HG03575 (cell line): ENCODE results near the gene PPP1CA.
"Not testable (repeated sequence)": the region's sequence is repeated elsewhere in the genome, so short reads cannot be mapped to it uniquely, and the experiment has no call there.

Experiments used
- ATAC-seq: cut with Tn5 transposase; IDR thresholded peaks from one replicate; pipeline ENCODE4 v1.9.1; 2021; ENCODE audit not compliant: unreplicated experiment, insufficient number of reproducible peaks, low FRiP score; ENCODE audit errors: extremely low read depth

PPP1CA gene

DNA sequence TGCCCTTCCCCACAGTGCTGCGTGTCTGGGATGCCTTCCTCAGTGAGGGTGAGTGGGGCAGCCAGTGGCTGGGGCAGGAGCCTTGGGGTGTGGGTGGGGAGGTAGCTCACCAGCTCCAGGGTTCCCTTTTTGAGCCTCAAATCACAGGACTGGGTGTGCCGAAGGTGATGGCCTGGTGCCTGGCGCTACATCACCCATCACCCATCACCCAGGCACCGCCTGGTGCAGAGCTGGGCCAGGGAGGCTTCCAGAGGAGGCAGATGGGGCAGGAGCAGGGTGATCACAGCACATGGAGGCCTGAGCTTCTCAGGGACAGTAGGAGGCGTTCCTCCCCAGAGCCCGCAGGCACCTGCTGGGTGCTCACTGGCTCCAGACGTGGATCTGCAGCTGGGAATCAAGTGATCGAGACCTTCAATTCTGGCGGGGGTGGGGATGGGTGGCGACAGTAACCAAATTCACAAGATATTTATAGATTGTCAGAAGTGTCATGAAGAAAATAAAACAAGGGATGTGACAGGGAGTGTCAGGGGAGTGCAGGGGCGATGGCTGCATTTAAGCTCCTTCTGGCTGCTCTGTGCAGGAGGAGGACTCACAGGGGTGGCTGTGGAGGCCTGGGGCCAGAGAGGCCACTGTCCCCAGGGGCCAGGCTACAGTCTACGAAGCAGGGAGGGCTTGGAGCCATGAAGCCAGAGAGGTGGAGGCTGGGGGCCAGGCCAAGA is 5.5 kb upstream of the PPP1CA start:
- no peak for ATAC-seq

DNA sequence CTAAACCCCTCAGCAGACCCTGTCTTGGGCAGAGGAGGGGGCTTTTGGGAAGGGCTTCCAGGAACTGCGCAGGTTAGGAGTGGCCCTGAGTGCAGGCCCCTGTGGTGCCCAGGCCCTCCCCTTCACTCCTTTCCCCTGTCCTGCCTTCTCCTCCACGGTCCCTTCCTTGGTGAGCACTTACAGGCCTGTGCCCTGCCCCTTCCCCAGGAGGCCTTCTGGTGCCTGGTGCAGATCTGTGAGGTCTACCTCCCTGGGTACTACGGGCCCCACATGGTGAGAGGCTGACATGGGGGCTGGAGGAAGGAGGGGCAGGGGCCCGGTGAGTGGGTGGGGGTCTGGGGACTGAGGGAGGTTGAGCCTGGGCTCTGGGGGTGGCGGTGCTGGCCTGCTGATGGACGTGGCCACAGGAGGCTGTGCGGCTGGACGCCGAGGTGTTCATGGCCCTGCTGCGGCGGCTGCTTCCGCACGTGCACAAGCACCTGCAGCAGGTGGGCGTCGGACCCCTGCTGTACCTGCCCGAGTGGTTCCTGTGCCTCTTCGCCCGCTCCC is 4.8 kb upstream of the PPP1CA start:
- no peak for ATAC-seq

DNA sequence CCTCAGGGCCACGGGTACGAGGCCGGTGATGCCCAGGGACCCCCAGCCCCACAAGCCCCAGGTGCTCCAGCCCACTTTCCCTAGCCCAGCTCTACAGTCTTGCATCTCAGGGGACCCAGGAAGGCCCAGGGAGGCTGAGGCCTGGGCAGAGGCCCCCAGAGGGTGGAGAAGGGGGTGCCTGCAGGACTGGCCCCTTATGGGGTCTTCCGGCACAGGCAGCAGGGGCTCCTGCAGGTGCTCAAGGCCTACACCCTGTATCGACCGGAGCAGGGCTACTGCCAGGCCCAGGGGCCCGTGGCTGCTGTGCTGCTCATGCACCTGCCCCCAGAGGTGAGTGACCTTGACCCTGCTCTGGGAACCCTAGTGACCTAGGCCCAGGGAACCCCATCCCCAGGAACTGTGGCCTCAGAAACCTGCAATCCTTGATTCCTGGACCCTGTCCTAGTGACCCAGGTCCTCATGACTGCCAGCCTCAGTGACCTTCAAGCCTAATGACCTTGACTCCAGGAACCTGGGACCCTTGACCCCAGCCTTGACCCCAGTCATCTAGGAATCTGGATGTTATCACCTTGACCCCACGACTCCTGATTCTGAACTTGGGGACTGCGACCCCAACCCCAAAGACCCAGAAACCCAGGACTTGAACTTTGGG is 4.2 kb upstream of the PPP1CA start:
- no peak for ATAC-seq

DNA sequence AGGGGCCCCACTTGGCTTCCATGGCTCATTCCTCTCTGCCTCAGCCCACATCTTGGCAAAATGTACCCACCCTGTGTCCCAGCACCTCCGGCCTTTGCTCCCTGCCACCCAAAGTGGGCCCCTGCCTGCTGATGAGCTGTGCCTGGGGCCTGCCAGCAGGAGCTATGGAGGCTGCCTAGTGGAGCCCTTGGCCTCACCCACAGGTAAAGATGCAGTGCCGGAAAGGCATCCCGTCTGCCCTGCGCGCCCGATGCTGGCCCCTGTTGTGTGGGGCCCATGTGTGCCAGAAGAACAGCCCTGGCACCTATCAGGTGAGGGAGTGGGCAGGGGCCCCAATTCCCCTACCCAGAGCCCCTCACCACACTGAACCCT is 3.5 kb upstream of the PPP1CA start:
- no peak for ATAC-seq

DNA sequence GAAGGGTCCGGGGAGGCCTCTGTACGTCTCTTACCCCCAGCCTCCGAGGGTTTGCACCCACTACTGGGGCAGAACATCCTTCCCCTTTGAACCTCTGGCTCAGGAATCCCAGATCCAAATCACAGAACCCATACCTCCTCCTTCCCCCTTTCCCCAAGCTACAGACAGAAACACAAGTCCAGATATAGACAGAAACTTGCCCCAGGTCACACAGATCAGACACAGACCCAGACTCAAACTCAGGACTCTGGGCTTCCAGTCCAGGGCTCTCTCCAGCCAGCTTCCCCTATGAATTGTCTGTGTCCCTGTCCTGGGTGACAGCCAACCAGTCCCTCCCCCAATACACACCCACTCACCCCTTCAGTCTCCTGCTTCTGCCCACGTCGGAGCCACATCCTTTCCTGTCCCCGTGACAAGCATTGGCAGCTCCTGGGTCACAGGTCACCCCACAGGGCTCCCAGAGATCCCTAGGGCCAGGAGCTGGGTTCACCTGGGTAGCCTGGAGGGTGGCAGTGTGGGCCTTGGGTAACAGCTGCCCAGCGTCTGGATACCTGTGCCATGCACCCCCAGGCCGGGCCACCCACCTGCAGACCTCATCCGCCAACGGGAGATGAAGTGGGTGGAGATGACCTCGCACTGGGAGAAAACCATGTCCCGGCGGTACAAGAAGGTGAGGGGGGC is 3.0 kb upstream of the PPP1CA start:
- ATAC-seq: no peak

DNA sequence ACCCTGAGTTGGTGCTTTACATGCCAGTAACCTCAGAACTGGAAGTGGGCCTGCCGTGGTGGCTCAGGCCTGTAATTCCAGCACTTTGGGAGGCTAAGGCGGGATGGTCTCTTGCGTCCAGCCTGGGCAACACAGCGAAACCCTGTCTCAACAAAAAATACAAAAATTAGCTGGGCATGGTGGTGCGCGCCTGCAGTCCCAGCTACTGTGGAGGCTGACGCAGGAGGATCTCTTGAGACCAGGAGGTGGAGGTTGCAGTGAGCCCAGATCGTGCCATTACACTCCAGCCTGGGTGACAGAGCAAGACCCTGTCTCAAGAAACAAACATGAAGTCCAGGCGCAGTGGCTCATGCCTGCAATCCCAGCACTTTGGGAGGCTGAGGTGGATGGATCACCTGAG is 1.4 kb upstream of the PPP1CA start:
- ATAC-seq: not testable (repeated sequence)

DNA sequence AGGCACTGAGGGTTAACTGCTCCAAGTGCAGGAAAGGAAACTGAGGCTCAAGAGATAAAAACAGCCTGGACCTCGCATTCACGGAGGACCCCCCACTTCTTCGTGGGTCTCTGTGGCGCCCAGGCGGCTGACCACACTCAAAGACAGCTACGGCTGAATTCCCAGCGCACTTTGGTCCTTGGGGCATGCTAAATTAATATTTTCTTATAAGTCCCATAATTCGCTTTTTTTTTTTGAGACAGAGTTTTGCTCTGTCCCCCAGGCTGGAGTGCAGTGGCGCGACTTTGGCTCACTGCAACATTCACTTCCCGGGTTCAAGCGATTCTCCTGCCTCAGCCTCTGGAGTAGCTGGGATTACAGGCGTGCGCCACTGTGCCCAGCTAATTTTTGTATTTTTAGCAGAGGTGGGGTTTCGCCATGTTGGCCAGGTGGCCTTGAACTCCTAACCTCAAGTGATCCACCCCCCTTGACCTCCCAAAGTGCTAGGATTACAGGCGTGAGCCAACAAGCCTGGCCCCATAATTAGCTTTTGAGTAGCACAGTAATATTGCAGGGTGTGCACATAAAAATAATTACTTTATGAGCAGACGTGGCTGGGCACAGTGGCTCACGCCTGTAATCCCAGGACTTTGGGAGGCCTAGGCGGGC is 658 bp upstream of the PPP1CA start:
- ATAC-seq: not testable (repeated sequence)

DNA sequence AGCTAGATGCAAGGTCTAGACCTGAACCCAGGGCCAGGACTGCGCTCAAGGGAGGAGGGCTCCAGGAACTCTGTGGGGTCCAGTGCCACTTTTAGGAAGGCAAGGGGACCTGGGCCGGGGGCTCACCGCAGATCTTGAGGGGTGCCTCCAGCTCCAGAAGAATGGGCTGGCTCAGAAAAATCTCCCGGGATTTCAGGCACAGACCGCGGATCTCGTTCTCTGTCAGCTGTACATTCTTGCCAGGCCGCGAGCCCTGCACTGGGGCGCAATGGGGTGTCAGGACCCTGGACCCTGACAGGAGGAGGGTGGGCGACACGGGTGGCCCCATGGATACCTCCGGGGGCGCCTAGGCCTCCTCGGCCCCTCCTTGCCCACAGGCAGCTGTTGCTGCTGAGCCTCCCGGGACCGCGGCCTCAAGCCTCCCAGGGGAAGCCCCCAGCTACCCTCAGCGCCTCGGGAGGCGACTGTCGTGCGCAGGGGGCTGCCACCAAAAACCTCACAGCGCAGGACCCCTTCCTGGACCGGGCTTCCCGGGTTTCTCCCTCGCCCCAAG is 640 bp downstream of the PPP1CA start:
- ATAC-seq: no peak

DNA sequence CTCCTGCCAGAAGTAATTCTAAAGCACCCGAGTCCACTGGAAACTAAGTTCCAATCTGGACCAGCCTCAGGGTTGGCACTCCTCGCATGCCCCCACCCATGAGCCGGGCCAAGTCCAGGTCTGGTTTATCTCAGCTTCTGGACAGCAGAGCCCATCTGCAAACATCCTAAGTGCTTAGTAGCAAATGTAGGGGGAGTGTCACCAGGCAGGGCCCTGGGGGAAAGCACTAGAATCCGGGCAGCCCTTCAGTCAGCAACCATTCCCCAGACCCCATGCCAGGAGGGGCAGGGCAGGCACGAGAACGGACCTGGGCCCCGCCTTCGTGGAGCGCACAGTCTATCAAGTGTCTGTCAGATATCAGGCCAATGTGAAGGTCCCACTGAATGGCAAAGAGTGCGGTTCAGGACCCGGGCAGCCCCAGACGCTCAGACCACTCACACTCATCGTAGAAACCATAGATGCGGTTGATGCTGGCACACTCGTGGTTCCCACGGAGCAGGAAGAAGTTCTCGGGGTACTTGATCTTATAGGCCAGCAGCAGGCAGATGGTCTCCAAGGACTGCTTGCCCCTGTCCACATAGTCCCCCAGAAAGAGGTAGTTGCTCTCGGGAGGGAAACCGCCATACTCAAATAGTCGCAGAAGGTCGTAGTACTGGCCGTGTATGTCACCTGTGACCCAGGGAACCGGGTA is 1.3 kb downstream of the PPP1CA start:
- no peak for ATAC-seq

DNA sequence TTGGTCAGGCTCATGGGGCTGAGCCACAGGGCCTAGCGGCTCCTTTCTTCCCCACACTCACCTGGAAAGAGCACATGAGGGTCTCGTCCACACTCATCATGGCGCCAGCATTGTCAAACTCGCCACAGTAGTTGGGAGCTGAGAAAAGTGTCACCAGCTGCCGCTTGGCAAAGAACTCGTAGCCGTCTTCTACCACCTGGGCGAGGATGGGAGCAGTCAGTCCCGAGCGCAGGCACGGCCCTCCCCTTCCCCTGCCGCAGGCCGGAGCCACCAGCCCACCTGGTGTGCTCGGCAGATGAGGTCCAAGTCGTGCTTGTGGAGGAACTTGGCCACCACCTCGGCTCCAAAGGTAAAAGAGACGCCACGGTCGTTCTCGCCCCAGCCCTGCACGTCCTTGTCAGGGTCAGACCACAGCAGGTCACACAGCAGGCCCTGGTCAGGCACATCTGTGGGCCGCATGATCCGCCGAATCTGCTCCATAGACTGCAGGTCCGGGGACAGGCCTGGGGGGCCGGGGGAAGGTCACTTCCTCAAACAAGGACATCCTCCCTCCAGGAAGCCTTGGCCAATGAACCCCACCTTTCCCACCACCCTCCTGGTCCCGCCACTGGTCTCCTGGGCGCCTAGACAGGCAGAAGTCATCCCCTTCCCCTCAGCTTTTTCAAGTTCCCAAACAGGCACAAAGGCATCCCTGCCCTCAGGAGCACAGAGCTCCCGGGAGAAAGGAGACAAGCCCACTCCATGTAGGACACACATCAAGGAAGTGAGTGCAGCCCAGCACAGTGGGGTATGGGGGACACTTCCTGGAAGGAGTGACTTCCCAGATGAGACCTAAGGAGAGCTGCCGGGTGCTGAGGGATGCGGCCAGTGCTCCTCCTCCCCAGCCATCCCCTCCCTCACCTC is 2.7 kb downstream of the PPP1CA start:
- ATAC-seq: no peak

DNA sequence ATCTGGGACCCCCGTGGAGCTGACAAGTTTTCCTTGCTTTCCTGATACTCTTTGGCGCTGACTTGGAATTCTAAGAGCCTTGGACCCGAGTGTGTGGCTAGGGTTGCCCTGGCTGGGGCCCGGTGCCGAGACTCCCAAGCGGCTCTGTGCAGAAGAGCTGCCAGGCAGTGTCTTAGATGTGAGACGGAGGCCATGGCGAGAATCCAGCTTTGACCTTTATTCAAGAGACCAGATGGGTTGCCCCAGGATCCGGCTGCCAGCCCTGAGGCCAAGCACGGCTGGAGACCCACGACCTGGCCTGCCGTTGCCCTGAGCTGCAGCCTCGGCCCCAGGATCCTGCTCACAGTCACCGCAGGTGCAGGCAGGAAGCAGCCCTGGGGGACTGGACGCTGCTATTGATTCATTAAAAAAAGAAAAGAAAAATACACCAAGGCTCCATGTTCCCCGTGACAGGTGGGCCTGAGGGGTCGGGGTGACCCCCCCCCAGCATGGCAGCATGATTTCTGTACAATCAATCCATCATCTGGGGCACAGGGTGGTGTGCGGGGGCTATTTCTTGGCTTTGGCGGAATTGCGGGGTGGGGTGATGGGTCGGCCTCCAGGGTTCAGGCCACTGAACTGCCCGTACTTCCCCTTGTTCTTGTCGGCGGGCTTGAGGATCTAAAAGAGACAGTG is 3.5 kb downstream of the PPP1CA start:
- ATAC-seq: no peak

DNA sequence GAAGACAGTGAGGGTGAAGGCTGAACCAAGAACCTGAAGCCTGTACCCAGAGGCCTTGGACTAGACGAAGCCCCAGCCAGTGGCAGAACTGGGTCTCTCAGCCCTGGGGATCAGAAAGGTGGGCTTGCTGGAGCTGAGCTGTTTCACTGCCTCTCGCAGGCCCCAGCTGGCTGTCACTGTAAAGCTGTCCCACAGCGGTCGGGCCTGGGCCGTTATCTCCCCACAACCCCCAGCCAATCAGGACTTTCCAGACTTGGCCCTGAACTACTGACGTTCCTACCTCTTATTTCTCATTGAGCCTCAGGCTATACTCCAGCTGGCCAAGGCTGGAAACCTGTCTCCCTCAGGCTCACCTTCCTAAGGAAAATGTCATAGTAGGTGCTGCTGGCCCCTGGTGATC is 4.1 kb downstream of the PPP1CA start:
- no peak for ATAC-seq

DNA sequence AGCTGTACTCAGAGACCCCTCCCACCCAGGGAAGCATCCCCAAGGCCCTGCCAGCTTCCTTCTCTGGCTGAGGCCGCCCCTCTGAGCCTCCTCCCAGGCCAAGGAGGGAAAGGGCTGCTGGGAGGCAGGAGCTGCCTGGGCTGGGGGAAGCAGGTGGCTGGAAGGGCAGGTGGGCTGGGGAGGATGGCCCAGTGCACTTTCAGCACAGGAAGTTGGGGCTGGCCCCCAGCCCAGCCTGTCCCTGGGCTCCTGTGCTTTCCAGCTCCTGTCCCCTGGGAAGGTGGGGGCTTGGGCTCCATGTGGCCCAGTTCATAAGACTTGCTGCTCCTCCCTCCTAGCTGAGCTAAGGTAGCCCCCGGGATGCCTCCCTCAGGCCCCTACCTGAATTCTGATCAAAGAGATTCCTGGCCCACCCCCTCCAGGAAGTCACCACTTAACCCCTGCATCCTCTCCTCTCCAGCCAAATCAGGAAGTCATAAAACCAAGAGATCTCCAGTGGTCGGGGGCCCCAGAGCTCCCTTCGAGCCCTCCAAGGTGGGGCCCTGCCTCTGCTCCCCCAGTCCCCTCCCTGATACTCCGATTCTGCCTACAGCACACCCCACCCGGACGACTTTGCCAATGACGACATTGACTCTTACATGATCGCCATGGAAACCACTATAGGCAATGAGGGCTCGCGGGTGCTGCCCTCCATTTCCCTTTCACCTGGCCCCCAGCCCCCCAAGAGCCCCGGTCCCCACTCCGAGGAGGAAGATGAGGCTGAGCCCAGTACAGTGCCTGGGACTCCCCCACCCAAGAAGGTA is 4.9 kb downstream of the PPP1CA start:
- no peak for ATAC-seq

DNA sequence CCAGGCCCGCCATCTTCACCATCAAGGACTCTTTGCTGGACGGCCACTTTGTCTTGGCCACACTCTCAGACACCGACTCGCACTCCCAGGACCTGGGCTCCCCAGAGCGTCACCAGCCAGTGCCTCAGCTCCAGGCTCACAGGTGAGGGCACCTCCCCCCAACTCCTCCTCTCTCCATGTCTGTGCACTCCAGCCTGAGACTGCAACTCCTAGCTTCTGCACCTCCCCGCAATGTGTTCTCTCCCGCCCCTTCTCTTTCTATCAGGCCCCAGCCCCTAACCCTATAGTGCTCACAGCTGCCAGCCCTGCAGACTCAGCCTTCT is 5.4 kb downstream of the PPP1CA start:
- ATAC-seq: no peak

DNA sequence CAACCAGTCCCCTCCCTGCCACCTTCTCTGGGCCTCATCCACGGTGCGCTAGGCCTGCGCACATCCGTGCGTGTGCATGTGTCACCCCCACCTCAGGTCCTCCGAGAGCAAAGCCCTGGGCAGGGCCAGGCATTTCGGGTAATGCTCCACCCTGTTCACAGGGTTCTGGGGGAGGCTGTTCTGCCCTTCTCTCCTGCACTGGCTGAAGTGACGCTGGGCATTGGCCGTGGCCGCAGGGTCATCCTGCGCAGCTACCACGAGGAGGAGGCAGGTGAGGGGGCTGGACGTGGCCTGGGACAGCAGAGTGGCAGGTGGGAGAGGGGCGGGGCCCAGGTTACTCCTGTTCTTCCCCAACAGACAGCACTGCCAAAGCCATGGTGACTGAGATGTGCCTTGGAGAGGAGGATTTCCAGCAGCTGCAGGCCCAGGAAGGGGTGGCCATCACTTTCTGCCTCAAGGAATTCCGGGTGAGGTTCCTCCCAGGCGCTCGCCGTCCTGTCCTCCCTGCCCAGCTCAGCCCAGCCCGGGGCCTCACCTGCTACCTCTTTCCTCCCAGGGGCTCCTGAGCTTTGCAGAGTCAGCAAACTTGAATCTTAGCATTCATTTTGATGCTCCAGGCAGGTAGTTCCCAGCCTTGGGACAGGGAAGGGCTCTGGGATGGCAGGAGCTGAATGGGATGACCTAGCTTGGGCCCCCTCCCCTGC is 6.0 kb downstream of the PPP1CA start:
- ATAC-seq: no peak

DNA sequence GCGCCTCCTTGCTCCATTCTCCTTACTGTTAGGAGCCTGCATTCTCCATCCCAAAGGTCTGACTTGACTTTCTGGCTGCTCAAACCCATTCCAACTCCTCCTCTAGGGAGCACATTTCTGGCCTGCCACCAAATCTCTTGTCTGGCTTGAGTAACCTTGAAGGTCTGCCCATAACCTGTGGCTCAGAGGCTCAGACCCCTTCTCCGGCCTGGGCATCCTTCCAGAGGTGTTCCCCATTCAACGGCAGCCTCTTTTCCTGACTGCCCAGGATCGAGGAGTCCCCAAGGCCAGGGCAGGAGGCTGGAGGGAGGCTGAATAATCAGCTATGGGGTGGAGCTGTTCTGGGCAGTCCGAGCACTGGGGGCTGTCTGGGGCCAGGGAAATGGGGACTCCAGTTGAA is 7.7 kb downstream of the PPP1CA start:
- no peak for ATAC-seq
